H1 (cell line): Measurements from ENCODE around the gene NT5DC3. TPM values are rescaled to one million over a fixed set of nuclear protein-coding genes. Genes with fewer than 3 reads are reported as not detected.

Experiments
- CEBPB ChIP-seq: IDR thresholded peaks from 2 replicates; pipeline ENCODE4 v1.6.1; 2012; ENCODE audit warnings: low read depth, low read length
- EGR1 ChIP-seq: IDR thresholded peaks from 2 replicates; pipeline ENCODE4 v1.6.1; 2011; ENCODE audit warnings: low read depth, low read length, borderline replicate concordance
- KDM4A ChIP-seq: IDR thresholded peaks from one replicate; pipeline ENCODE4 v1.7.1; 2012; ENCODE audit warnings: low read depth, mild to moderate bottlenecking, moderate library complexity, low read length, inconsistent platforms; ENCODE audit not compliant: severe bottlenecking
- NRF1 ChIP-seq: IDR thresholded peaks from 2 replicates; pipeline ENCODE4 v1.6.1; 2011; ENCODE audit warnings: mild to moderate bottlenecking, low read depth, low read length, improper control_type of control experiment
- RAD21 ChIP-seq, 2 experiments: IDR thresholded peaks in 1 of 2; conservative IDR thresholded peaks in 1 of 2; 2 replicates each; pipeline ENCODE4 v1.6.1; 2011; ENCODE audit warnings: low read depth in 2 of 2, low read length in 2 of 2, improper control_type of control experiment in 1 of 2, inconsistent platforms in 1 of 2, mild to moderate bottlenecking in 1 of 2, moderate library complexity in 1 of 2
- SP4 ChIP-seq: IDR thresholded peaks from 2 replicates; pipeline ENCODE4 v1.6.1; 2012; ENCODE audit warnings: low read length, inconsistent platforms
- TAF1 ChIP-seq: IDR thresholded peaks from 2 replicates; pipeline ENCODE4 v1.6.1; 2011; ENCODE audit warnings: mild to moderate bottlenecking, low read depth, low read length
- TEAD4 ChIP-seq: IDR thresholded peaks from 2 replicates; pipeline ENCODE4 v1.6.1; 2012; ENCODE audit warnings: low read depth, low read length, inconsistent platforms, mixed read lengths
- USF2 ChIP-seq: IDR thresholded peaks from 2 replicates; pipeline ENCODE4 v1.6.1; 2011; ENCODE audit warnings: low read length, improper control_type of control experiment
- polyA plus RNA-seq, 7 experiments: library from polyadenylated mRNA; depleted of rRNA in 3 of 7; stranded (reverse) in 5 of 7; unstranded in 2 of 7; fragments of >200 nt in 5 of 7; fragments of 200-250 nt in 2 of 7; gene quantifications; 1 replicate in 5 of 7; 2 replicates in 1 of 7; 4 replicates in 1 of 7; pipeline versions ENCODE4 v1.2.1 to v1.2.3, GENCODE V29; 2011 to 2013; ENCODE audit warnings: missing spikeins in 2 of 7, mixed read lengths in 2 of 7
- total RNA-seq: library from RNA; stranded (reverse); fragmentation: NEBNext Ultra II Directional; extraction: Animal tissue kit (Norgen Biotek cat#: 25700); gene quantifications from 2 replicates; pipeline ENCODE4 v1.2.1, GENCODE V29; 2021
- TF ChIP-seq, protein P1 (sequence below): fragments of 300-600 bp; sonication (generic); IDR thresholded peaks from 2 replicates; pipeline ENCODE4 v1.7.1; 2012; ENCODE audit warnings: low read length, moderate library complexity, mild to moderate bottlenecking, inconsistent platforms; ENCODE audit not compliant: insufficient replicate concordance

NT5DC3 gene
- total and polyA plus RNA-seq, 2 of the 8 experiments (the other 6 are each of a cell fraction or from before 2014, with no cell fraction given): 5.4 to 14.8 TPM

DNA sequence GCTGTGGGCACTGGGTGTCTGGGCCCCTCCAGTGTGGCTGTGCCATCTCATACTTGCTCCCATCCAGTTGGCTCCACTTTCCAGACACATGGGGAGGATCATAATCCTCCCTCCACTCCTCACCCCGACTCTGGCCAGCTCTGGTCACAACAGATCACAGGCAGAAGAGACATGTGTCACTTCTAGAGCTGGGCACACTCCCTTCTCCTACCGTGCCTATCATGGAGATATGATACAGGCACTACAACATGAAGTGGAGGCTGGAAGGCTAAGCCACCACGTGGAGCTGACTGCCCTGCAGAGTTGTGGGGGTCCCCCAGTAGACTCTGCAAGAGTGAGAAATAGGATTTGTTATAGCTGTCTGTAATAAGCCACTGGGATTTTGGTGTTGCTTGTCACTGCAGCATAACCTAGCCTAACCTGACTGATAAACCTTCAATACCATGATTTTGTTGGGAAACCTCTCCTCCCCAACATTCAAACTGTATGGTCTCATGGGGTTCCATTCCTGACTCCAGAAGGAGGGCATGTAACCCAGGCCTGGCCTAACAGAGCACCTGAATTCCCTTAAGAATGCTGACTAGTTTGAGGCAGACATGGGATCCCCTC is 20.0 kb downstream of the NT5DC3 start (continued):
- TF ChIP-seq, protein P1, sequence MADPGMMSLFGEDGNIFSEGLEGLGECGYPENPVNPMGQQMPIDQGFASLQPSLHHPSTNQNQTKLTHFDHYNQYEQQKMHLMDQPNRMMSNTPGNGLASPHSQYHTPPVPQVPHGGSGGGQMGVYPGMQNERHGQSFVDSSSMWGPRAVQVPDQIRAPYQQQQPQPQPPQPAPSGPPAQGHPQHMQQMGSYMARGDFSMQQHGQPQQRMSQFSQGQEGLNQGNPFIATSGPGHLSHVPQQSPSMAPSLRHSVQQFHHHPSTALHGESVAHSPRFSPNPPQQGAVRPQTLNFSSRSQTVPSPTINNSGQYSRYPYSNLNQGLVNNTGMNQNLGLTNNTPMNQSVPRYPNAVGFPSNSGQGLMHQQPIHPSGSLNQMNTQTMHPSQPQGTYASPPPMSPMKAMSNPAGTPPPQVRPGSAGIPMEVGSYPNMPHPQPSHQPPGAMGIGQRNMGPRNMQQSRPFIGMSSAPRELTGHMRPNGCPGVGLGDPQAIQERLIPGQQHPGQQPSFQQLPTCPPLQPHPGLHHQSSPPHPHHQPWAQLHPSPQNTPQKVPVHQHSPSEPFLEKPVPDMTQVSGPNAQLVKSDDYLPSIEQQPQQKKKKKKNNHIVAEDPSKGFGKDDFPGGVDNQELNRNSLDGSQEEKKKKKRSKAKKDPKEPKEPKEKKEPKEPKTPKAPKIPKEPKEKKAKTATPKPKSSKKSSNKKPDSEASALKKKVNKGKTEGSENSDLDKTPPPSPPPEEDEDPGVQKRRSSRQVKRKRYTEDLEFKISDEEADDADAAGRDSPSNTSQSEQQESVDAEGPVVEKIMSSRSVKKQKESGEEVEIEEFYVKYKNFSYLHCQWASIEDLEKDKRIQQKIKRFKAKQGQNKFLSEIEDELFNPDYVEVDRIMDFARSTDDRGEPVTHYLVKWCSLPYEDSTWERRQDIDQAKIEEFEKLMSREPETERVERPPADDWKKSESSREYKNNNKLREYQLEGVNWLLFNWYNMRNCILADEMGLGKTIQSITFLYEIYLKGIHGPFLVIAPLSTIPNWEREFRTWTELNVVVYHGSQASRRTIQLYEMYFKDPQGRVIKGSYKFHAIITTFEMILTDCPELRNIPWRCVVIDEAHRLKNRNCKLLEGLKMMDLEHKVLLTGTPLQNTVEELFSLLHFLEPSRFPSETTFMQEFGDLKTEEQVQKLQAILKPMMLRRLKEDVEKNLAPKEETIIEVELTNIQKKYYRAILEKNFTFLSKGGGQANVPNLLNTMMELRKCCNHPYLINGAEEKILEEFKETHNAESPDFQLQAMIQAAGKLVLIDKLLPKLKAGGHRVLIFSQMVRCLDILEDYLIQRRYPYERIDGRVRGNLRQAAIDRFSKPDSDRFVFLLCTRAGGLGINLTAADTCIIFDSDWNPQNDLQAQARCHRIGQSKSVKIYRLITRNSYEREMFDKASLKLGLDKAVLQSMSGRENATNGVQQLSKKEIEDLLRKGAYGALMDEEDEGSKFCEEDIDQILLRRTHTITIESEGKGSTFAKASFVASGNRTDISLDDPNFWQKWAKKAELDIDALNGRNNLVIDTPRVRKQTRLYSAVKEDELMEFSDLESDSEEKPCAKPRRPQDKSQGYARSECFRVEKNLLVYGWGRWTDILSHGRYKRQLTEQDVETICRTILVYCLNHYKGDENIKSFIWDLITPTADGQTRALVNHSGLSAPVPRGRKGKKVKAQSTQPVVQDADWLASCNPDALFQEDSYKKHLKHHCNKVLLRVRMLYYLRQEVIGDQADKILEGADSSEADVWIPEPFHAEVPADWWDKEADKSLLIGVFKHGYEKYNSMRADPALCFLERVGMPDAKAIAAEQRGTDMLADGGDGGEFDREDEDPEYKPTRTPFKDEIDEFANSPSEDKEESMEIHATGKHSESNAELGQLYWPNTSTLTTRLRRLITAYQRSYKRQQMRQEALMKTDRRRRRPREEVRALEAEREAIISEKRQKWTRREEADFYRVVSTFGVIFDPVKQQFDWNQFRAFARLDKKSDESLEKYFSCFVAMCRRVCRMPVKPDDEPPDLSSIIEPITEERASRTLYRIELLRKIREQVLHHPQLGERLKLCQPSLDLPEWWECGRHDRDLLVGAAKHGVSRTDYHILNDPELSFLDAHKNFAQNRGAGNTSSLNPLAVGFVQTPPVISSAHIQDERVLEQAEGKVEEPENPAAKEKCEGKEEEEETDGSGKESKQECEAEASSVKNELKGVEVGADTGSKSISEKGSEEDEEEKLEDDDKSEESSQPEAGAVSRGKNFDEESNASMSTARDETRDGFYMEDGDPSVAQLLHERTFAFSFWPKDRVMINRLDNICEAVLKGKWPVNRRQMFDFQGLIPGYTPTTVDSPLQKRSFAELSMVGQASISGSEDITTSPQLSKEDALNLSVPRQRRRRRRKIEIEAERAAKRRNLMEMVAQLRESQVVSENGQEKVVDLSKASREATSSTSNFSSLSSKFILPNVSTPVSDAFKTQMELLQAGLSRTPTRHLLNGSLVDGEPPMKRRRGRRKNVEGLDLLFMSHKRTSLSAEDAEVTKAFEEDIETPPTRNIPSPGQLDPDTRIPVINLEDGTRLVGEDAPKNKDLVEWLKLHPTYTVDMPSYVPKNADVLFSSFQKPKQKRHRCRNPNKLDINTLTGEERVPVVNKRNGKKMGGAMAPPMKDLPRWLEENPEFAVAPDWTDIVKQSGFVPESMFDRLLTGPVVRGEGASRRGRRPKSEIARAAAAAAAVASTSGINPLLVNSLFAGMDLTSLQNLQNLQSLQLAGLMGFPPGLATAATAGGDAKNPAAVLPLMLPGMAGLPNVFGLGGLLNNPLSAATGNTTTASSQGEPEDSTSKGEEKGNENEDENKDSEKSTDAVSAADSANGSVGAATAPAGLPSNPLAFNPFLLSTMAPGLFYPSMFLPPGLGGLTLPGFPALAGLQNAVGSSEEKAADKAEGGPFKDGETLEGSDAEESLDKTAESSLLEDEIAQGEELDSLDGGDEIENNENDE: no peak
- TF ChIP-seq KDM4A (no peak), USF2 (no peak), NRF1 (no peak), SP4 (no peak), EGR1 (no peak), TAF1 (no peak), CEBPB (no peak), RAD21 (IDR thresholded peaks at IDR 0.05 in 1 of 2, conservative IDR thresholded peaks at IDR 0.05 in 1 of 2; ENCODE audit: low read depth in 2 of 2, low read length in 2 of 2) (no peak), TEAD4 (no peak)
